ENCODE results near the gene KIF13A. TPM values are rescaled to one million over a fixed set of nuclear protein-coding genes. Genes with fewer than 3 reads are reported as not detected.
A peak's percentile ranks its signal among the peaks of the same experiment; 100 is the strongest.

KIF13A gene
- total and polyA plus RNA-seq, 9 of the 15 experiments (the other 6 are each of a cell fraction or from before 2014, with no cell fraction given), result 3.6 to 44.3 (median 29.7) TPM

DNA sequence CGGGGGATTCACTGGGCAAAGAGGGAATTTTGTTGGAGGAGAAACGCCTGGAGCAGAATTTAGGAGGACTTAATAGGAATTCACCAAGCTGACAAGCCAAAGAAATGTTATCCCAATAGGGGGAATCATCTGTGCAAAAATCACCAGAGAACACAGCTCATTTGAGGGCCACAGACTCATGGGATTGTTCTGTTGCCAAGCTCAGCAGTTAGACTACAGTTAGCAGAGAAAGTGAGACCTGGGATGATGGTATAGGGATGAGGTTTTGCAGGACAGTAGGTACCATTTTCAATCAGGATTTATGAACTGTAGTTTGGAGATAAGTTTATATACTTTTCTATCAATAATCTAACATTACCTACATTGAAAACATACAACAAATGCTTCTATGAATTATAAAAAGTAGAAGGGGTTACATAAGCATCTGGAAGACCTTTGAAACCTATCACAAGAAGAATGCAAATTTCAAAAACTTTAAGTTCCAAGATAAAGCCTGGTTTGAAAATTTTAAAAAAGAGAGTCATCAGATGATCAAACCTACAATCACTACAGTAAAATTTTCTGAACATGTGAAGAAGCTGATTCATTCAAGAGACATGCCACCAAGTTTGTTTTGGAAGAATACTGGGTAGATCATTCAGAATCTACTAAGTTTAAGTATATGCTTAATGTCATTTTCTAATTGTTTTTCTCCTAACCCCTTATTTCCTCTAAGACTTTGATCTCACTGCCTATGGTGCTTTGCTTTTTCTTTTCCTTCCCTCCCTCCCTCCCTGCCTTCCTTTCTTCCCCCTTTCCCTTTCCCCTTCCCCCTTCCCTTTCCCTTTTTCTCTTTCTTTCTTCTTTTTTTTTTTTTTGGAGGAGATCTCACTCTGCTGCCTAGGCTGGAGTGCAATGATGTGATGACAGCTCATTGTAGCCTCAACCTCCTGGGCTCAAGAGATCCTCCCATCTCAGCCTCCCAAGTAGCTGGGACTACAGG is 81.5 kb downstream of the KIF13A start (continued):
- TF ChIP-seq, protein P1, sequence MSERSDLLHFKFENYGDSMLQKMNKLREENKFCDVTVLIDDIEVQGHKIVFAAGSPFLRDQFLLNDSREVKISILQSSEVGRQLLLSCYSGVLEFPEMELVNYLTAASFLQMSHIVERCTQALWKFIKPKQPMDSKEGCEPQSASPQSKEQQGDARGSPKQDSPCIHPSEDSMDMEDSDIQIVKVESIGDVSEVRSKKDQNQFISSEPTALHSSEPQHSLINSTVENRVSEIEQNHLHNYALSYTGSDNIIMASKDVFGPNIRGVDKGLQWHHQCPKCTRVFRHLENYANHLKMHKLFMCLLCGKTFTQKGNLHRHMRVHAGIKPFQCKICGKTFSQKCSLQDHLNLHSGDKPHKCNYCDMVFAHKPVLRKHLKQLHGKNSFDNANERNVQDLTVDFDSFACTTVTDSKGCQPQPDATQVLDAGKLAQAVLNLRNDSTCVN (CRISPR knock-in tag; IDR thresholded peaks at IDR 0.05), result no peak
- TF ChIP-seq, protein P2, sequence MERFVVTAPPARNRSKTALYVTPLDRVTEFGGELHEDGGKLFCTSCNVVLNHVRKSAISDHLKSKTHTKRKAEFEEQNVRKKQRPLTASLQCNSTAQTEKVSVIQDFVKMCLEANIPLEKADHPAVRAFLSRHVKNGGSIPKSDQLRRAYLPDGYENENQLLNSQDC (CRISPR knock-in tag; IDR thresholded peaks at IDR 0.05), result no peak
- TF ChIP-seq, protein P3, sequence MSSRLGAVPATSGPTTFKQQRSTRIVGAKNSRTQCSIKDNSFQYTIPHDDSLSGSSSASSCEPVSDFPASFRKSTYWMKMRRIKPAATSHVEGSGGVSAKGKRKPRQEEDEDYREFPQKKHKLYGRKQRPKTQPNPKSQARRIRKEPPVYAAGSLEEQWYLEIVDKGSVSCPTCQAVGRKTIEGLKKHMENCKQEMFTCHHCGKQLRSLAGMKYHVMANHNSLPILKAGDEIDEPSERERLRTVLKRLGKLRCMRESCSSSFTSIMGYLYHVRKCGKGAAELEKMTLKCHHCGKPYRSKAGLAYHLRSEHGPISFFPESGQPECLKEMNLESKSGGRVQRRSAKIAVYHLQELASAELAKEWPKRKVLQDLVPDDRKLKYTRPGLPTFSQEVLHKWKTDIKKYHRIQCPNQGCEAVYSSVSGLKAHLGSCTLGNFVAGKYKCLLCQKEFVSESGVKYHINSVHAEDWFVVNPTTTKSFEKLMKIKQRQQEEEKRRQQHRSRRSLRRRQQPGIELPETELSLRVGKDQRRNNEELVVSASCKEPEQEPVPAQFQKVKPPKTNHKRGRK (tag; IDR thresholded peaks at IDR 0.05), result peak; percentile 71; the same call in 1 of the 2 replicates
- TF ChIP-seq SREBF1 (IDR thresholded peaks at IDR 0.05; ENCODE audit: borderline replicate concordance, low read depth, low read length) (no peak), RHOXF2B (CRISPR knock-in tag; conservative IDR thresholded peaks at IDR 0.05) (no peak), ADNP (tag; IDR thresholded peaks at IDR 0.05) (no peak), ZNF12 (CRISPR knock-in tag; IDR thresholded peaks at IDR 0.05) (no peak), SREBF2 (CRISPR knock-in tag; IDR thresholded peaks at IDR 0.05) (no peak)
- TF ChIP-seq, protein P4, sequence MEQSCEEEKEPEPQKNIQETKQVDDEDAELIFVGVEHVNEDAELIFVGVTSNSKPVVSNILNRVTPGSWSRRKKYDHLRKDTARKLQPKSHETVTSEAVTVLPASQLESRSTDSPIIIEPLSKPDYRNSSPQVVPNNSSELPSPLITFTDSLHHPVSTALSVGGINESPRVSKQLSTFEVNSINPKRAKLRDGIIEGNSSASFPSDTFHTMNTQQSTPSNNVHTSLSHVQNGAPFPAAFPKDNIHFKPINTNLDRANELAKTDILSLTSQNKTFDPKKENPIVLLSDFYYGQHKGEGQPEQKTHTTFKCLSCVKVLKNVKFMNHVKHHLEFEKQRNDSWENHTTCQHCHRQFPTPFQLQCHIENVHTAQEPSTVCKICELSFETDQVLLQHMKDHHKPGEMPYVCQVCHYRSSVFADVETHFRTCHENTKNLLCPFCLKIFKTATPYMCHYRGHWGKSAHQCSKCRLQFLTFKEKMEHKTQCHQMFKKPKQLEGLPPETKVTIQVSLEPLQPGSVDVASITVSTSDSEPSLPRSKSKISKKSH (CRISPR knock-in tag; IDR thresholded peaks at IDR 0.05), result no peak
- TF ChIP-seq, protein P5, sequence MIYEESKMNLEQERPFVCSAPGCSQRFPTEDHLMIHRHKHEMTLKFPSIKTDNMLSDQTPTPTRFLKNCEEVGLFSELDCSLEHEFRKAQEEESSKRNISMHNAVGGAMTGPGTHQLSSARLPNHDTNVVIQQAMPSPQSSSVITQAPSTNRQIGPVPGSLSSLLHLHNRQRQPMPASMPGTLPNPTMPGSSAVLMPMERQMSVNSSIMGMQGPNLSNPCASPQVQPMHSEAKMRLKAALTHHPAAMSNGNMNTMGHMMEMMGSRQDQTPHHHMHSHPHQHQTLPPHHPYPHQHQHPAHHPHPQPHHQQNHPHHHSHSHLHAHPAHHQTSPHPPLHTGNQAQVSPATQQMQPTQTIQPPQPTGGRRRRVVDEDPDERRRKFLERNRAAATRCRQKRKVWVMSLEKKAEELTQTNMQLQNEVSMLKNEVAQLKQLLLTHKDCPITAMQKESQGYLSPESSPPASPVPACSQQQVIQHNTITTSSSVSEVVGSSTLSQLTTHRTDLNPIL (CRISPR knock-in tag; IDR thresholded peaks at IDR 0.05), result no peak
- TF ChIP-seq, protein P6, sequence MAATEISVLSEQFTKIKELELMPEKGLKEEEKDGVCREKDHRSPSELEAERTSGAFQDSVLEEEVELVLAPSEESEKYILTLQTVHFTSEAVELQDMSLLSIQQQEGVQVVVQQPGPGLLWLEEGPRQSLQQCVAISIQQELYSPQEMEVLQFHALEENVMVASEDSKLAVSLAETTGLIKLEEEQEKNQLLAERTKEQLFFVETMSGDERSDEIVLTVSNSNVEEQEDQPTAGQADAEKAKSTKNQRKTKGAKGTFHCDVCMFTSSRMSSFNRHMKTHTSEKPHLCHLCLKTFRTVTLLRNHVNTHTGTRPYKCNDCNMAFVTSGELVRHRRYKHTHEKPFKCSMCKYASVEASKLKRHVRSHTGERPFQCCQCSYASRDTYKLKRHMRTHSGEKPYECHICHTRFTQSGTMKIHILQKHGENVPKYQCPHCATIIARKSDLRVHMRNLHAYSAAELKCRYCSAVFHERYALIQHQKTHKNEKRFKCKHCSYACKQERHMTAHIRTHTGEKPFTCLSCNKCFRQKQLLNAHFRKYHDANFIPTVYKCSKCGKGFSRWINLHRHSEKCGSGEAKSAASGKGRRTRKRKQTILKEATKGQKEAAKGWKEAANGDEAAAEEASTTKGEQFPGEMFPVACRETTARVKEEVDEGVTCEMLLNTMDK (IDR thresholded peaks at IDR 0.05; ENCODE audit: borderline replicate concordance, insufficient read depth, low read depth, low read length, poor library complexity, severe bottlenecking), result no peak
- TF ChIP-seq, protein P7, sequence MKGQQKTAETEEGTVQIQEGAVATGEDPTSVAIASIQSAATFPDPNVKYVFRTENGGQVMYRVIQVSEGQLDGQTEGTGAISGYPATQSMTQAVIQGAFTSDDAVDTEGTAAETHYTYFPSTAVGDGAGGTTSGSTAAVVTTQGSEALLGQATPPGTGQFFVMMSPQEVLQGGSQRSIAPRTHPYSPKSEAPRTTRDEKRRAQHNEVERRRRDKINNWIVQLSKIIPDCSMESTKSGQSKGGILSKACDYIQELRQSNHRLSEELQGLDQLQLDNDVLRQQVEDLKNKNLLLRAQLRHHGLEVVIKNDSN (CRISPR knock-in tag; IDR thresholded peaks at IDR 0.05), result no peak
- TF ChIP-seq, protein P8, sequence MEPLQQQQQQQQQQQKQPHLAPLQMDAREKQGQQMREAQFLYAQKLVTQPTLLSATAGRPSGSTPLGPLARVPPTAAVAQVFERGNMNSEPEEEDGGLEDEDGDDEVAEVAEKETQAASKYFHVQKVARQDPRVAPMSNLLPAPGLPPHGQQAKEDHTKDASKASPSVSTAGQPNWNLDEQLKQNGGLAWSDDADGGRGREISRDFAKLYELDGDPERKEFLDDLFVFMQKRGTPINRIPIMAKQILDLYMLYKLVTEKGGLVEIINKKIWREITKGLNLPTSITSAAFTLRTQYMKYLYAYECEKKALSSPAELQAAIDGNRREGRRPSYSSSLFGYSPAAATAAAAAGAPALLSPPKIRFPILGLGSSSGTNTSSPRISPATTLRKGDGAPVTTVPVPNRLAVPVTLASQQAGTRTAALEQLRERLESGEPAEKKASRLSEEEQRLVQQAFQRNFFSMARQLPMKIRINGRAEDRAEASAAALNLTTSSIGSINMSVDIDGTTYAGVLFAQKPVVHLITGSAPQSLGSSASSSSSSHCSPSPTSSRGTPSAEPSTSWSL (CRISPR knock-in tag; IDR thresholded peaks at IDR 0.05; ENCODE audit: borderline replicate concordance), result no peak
